ENCODE data around the gene GDF15. TPM values are rescaled to one million over a fixed set of nuclear protein-coding genes. Genes with fewer than 3 reads are reported as not detected.
A peak's percentile ranks its signal among the peaks of the same experiment; 100 is the strongest.

The GDF15 gene
- polyA plus RNA-seq, 1 donor = 20.3 TPM

- Histone ChIP-seq H3K4me3 (ENCODE audit: low read length) (no peak overlapping the region), H3K27ac (ENCODE audit: low read length) (no peak overlapping the region), H3K36me3 (ENCODE audit: control insufficient read depth, insufficient read depth, low read length) (peaks cover 19% of the 10 kb centered on the region), H3K27me3 (ENCODE audit: control insufficient read depth, insufficient read depth, low read length) (no peaks in the 10 kb centered on the region), H3K4me1 (ENCODE audit: control insufficient read depth, insufficient read depth, low read length) (peaks cover 18% of the 10 kb centered on the region), H3K9me3 (ENCODE audit: control insufficient read depth, low read depth, low read length) (peaks cover 2% of the 10 kb centered on the region)
- DNase-seq = no peak
- no CpG with 5 or more reads among the region's 6 CpGs for WGBS (ENCODE audit: insufficient coverage, low lambda C conversion rate)
Measured at GRCh38 chr19:18390065-18390907, 4.3 kb downstream of the GDF15 start.

GRCh38 chr19:18391509-18392075 is 5.6 kb downstream of the GDF15 start:
- Histone ChIP-seq H3K27ac (ENCODE audit: low read length) (no peak overlapping the region), H3K36me3 (ENCODE audit: control insufficient read depth, insufficient read depth, low read length) (peaks cover 19% of the 10 kb centered on the region), H3K27me3 (ENCODE audit: control insufficient read depth, insufficient read depth, low read length) (no peaks in the 10 kb centered on the region), H3K4me3 (ENCODE audit: low read length) (no peak overlapping the region), H3K4me1 (ENCODE audit: control insufficient read depth, insufficient read depth, low read length) (peaks cover 11% of the 10 kb centered on the region), H3K9me3 (ENCODE audit: control insufficient read depth, low read depth, low read length) (no peaks in the 10 kb centered on the region)
- DNase-seq = no peak
- WGBS (ENCODE audit: insufficient coverage, low lambda C conversion rate) = no CpG with 5 or more reads among the region's 9 CpGs

GRCh38 chr19:18392417-18392816 is 6.5 kb downstream of the GDF15 start:
- WGBS (ENCODE audit: insufficient coverage, low lambda C conversion rate) = no CpG with 5 or more reads among the region's 11 CpGs
- Histone ChIP-seq H3K4me3 (ENCODE audit: low read length) (no peak overlapping the region), H3K36me3 (ENCODE audit: control insufficient read depth, insufficient read depth, low read length) (peaks cover 19% of the 10 kb centered on the region), H3K27me3 (ENCODE audit: control insufficient read depth, insufficient read depth, low read length) (no peaks in the 10 kb centered on the region), H3K4me1 (ENCODE audit: control insufficient read depth, insufficient read depth, low read length) (peaks cover 15% of the 10 kb centered on the region), H3K27ac (ENCODE audit: low read length) (no peak overlapping the region), H3K9me3 (ENCODE audit: control insufficient read depth, low read depth, low read length) (no peaks in the 10 kb centered on the region)
- DNase-seq = no peak

GRCh38 chr19:18392926-18393325 is 7.0 kb downstream of the GDF15 start:
- Histone ChIP-seq H3K36me3 (ENCODE audit: control insufficient read depth, insufficient read depth, low read length) (peaks cover 19% of the 10 kb centered on the region), H3K9me3 (ENCODE audit: control insufficient read depth, low read depth, low read length) (no peaks in the 10 kb centered on the region), H3K27ac (ENCODE audit: low read length) (no peak overlapping the region), H3K4me3 (ENCODE audit: low read length) (no peak overlapping the region), H3K27me3 (ENCODE audit: control insufficient read depth, insufficient read depth, low read length) (no peaks in the 10 kb centered on the region), H3K4me1 (ENCODE audit: control insufficient read depth, insufficient read depth, low read length) (peaks cover 19% of the 10 kb centered on the region)
- 85% methylated on average over 2 of the region's 5 CpGs for WGBS (ENCODE audit: insufficient coverage, low lambda C conversion rate)
- no peak for DNase-seq

- Histone ChIP-seq H3K27ac (ENCODE audit: low read length) (no peak overlapping the region), H3K27me3 (ENCODE audit: control insufficient read depth, insufficient read depth, low read length) (no peaks in the 10 kb centered on the region), H3K9me3 (ENCODE audit: control insufficient read depth, low read depth, low read length) (no peaks in the 10 kb centered on the region), H3K4me1 (ENCODE audit: control insufficient read depth, insufficient read depth, low read length) (peaks cover 15% of the 10 kb centered on the region), H3K36me3 (ENCODE audit: control insufficient read depth, insufficient read depth, low read length) (peaks cover 16% of the 10 kb centered on the region), H3K4me3 (ENCODE audit: low read length) (no peak overlapping the region)
- DNase-seq = no peak
- WGBS (ENCODE audit: insufficient coverage, low lambda C conversion rate) = no CpG with 5 or more reads among the region's 7 CpGs
Measured at GRCh38 chr19:18393836-18394235, 7.9 kb downstream of the GDF15 start.

GRCh38 chr19:18396471-18397241 is 10.7 kb downstream of the GDF15 start:
- H3K4me3 ChIP-seq (ENCODE audit: low read length) = peak overlapping the region; percentile 45
- no peaks in the 10 kb centered on the region for H3K36me3 ChIP-seq (ENCODE audit: control insufficient read depth, insufficient read depth, low read length)
- peaks cover 15% of the 10 kb centered on the region for H3K4me1 ChIP-seq (ENCODE audit: control insufficient read depth, insufficient read depth, low read length)
- no CpG with 5 or more reads among the region's 37 CpGs for WGBS (ENCODE audit: insufficient coverage, low lambda C conversion rate)
- no peak overlapping the region for H3K27ac ChIP-seq (ENCODE audit: low read length)
- no peak for DNase-seq
- no peaks in the 10 kb centered on the region for H3K9me3 ChIP-seq (ENCODE audit: control insufficient read depth, low read depth, low read length)
- H3K27me3 ChIP-seq (ENCODE audit: control insufficient read depth, insufficient read depth, low read length) = no peaks in the 10 kb centered on the region

GRCh38 chr19:18397242-18398202 is 11.6 kb downstream of the GDF15 start, which contains the start of gene LRRC25:
TSS of gene LRRC25 (minus strand) at chr19:18397622. CDS start at chr19:18396963, 659 bp downstream.
- H3K4me1 ChIP-seq (ENCODE audit: control insufficient read depth, insufficient read depth, low read length) = peaks cover 20% of the 10 kb centered on the region
- H3K9me3 ChIP-seq (ENCODE audit: control insufficient read depth, low read depth, low read length) = no peaks in the 10 kb centered on the region
- H3K27ac ChIP-seq (ENCODE audit: low read length) = no peak within 1 kb of the TSS
- peak in 1 of 2 donors; percentile 79 for DNase-seq
- peak within 1 kb of the TSS; percentile 45 for H3K4me3 ChIP-seq (ENCODE audit: low read length)
- H3K36me3 ChIP-seq (ENCODE audit: control insufficient read depth, insufficient read depth, low read length) = no peaks in the 10 kb centered on the region
- no peaks in the 10 kb centered on the region for H3K27me3 ChIP-seq (ENCODE audit: control insufficient read depth, insufficient read depth, low read length)
- WGBS (ENCODE audit: insufficient coverage, low lambda C conversion rate) = no CpG with 5 or more reads among the region's 33 CpGs

GRCh38 chr19:18399008-18399407 is 13.1 kb downstream of the GDF15 start:
- no peaks in the 10 kb centered on the region for H3K9me3 ChIP-seq (ENCODE audit: control insufficient read depth, low read depth, low read length)
- H3K4me1 ChIP-seq (ENCODE audit: control insufficient read depth, insufficient read depth, low read length) = peaks cover 31% of the 10 kb centered on the region
- no peak overlapping the region for H3K4me3 ChIP-seq (ENCODE audit: low read length)
- H3K36me3 ChIP-seq (ENCODE audit: control insufficient read depth, insufficient read depth, low read length) = no peaks in the 10 kb centered on the region
- no peaks in the 10 kb centered on the region for H3K27me3 ChIP-seq (ENCODE audit: control insufficient read depth, insufficient read depth, low read length)
- no CpG with 5 or more reads among the region's 6 CpGs for WGBS (ENCODE audit: insufficient coverage, low lambda C conversion rate)
- H3K27ac ChIP-seq (ENCODE audit: low read length) = no peak overlapping the region
- DNase-seq = no peak

- H3K36me3 ChIP-seq (ENCODE audit: control insufficient read depth, insufficient read depth, low read length) = no peaks in the 10 kb centered on the region
- H3K4me1 ChIP-seq (ENCODE audit: control insufficient read depth, insufficient read depth, low read length) = peaks cover 33% of the 10 kb centered on the region
- 17% methylated on average over 2 of the region's 7 CpGs for WGBS (ENCODE audit: insufficient coverage, low lambda C conversion rate)
Measured at GRCh38 chr19:18401580-18402112, 15.7 kb downstream of the GDF15 start.

More at GRCh38 chr19:18401580-18402112, 15.7 kb downstream of the GDF15 start:
- peak; percentile 91 to 94 for DNase-seq
- peak overlapping the region; percentile 89 for H3K27ac ChIP-seq (ENCODE audit: low read length)
- peak overlapping the region; percentile 29 for H3K4me3 ChIP-seq (ENCODE audit: low read length)
- no peaks in the 10 kb centered on the region for H3K27me3 ChIP-seq (ENCODE audit: control insufficient read depth, insufficient read depth, low read length)
- H3K9me3 ChIP-seq (ENCODE audit: control insufficient read depth, low read depth, low read length) = no peaks in the 10 kb centered on the region

Data from large intestine (tissue), 3 donors.